Measurements from ENCODE around the gene RGS19. TPM values are rescaled to one million over a fixed set of nuclear protein-coding genes. Genes with fewer than 3 reads are reported as not detected.

The RGS19 gene
- total RNA-seq, 2 donors from 2014 or later = 7.8 to 14.1 TPM

GRCh38 chr20:64055396-64055892, 23.9 kb downstream of the RGS19 start:
- Histone ChIP-seq H3K27ac (peak overlapping the region; percentile 59 to 67), H3K27me3 (no peaks in the 10 kb centered on the region), H3K4me3 (no peak overlapping the region), H3K9me3 (no peaks in the 10 kb centered on the region), H3K4me1 (peaks cover 0 to 42% of the 10 kb centered on the region in 2 donors), H3K36me3 (no peaks in the 10 kb centered on the region)
- no peak for DNase-seq (ENCODE audit: low spot score)
- no peak for TF ChIP-seq CTCF (IDR thresholded peaks at IDR 0.05)

GRCh38 chr20:64053841-64054661, 25.3 kb downstream of the RGS19 start:
- Histone ChIP-seq H3K4me1 (peaks cover 0 to 49% of the 10 kb centered on the region in 2 donors), H3K36me3 (no peaks in the 10 kb centered on the region)
- peak; percentile 73 for DNase-seq (ENCODE audit: low spot score)

GRCh38 chr20:64052987-64053840, 26.1 kb downstream of the RGS19 start:
- peaks cover 0 to 49% of the 10 kb centered on the region in 2 donors for H3K4me1 ChIP-seq
- no peak for TF ChIP-seq CTCF (IDR thresholded peaks at IDR 0.05)
- H3K9me3 ChIP-seq = no peaks in the 10 kb centered on the region
- H3K27me3 ChIP-seq = no peaks in the 10 kb centered on the region
- DNase-seq (ENCODE audit: low spot score) = no peak
- peak overlapping the region in 1 of 2 donors; percentile 5 for H3K4me3 ChIP-seq
- H3K27ac ChIP-seq = peak overlapping the region; percentile 54 to 60
- no peaks in the 10 kb centered on the region for H3K36me3 ChIP-seq

More at GRCh38 chr20:64053841-64054661, 25.3 kb downstream of the RGS19 start:
- Histone ChIP-seq H3K27ac (peak overlapping the region; percentile 60 to 67), H3K4me3 (peak overlapping the region in 1 of 2 donors; percentile 17), H3K27me3 (no peaks in the 10 kb centered on the region), H3K9me3 (no peaks in the 10 kb centered on the region)
- no peak for TF ChIP-seq CTCF (IDR thresholded peaks at IDR 0.05)

- no peak overlapping the region for H3K4me3 ChIP-seq
- no peaks in the 10 kb centered on the region for H3K9me3 ChIP-seq
- H3K4me1 ChIP-seq = peaks cover 0 to 50% of the 10 kb centered on the region in 2 donors
- peak overlapping the region; percentile 41 to 54 for H3K27ac ChIP-seq
- no peak for DNase-seq (ENCODE audit: low spot score)
- peaks cover 0 to 4% of the 10 kb centered on the region in 2 donors for H3K27me3 ChIP-seq
- TF ChIP-seq CTCF (IDR thresholded peaks at IDR 0.05) = no peak
- H3K36me3 ChIP-seq = peaks cover 8% of the 10 kb centered on the region
Observed at GRCh38 chr20:64052326-64052722, 27.0 kb downstream of the RGS19 start.

GRCh38 chr20:64051561-64052325, 27.6 kb downstream of the RGS19 start:
- H3K4me1 ChIP-seq = peaks cover 0 to 49% of the 10 kb centered on the region in 2 donors
- peak; percentile 68 for DNase-seq (ENCODE audit: low spot score)
- peaks cover 0 to 4% of the 10 kb centered on the region in 2 donors for H3K27me3 ChIP-seq
- H3K9me3 ChIP-seq = no peaks in the 10 kb centered on the region
- TF ChIP-seq CTCF (IDR thresholded peaks at IDR 0.05) = no peak
- peaks cover 14% of the 10 kb centered on the region for H3K36me3 ChIP-seq
- peak overlapping the region in 1 of 2 donors; percentile 49 for H3K4me3 ChIP-seq
- H3K27ac ChIP-seq = peak overlapping the region; percentile 62 to 69

All from right atrium auricular region (tissue), 2 donors.